ENCODE measurements around the gene USO1. TPM values are rescaled to one million over a fixed set of nuclear protein-coding genes. Genes with fewer than 3 reads are reported as not detected.

USO1 gene
- total and polyA plus RNA-seq, 4 experiments from 2014 or later: 31.9 to 49.4 (median 42.0) TPM

- no peaks in the 10 kb centered on the region for H3K36me3 Mint-ChIP-seq
- POLR2A ChIA-PET (ENCODE audit: partially characterized antibody): no interaction called here
- intact Hi-C loops (cut with micrococcal nuclease): no loop called here
- CTCF ChIA-PET (ENCODE audit: partially characterized antibody): interaction anchor here (5.1 kb wide), 1 partner anchor 17 kb away, joined by 18 read pairs; no protein-coding TSS in a partner anchor
- peaks cover 0 to 2% (median 0%) of the 10 kb centered on the region in 8 donors for H3K9me3 Mint-ChIP-seq
- Histone ChIP-seq H3K27me3 (ENCODE audit: insufficient read depth, low read length) (no peaks in the 10 kb centered on the region), H3K4me1 (ENCODE audit: insufficient read depth, low read length) (no peaks in the 10 kb centered on the region), H3K27ac (ENCODE audit: low read depth, low read length) (no peak overlapping the region), H3K36me3 (ENCODE audit: insufficient read depth, low read length) (no peaks in the 10 kb centered on the region), H3K9me3 (ENCODE audit: control insufficient read depth in 1 of 2, low read length in 2 of 2) (no peaks in the 10 kb centered on the region), H3K4me3 (ENCODE audit: low read length in 2 of 2) (no peak overlapping the region)
- H3K27ac Mint-ChIP-seq: no peak overlapping the region
- H3K4me1 Mint-ChIP-seq: no peaks in the 10 kb centered on the region
- H3K27me3 Mint-ChIP-seq: no peaks in the 10 kb centered on the region
- no peak overlapping the region for H3K4me3 Mint-ChIP-seq
- DNase-seq: no peak
These were observed 106.5 kb downstream of the USO1 start for GRCh38 chr4:75830906-75831305.

GRCh38 chr4:75831856-75832405 lies 107.6 kb downstream of the USO1 start:
- peaks cover 0 to 2% (median 0%) of the 10 kb centered on the region in 8 donors for H3K9me3 Mint-ChIP-seq
- Histone ChIP-seq H3K36me3 (ENCODE audit: insufficient read depth, low read length) (no peaks in the 10 kb centered on the region), H3K4me3 (ENCODE audit: low read length in 2 of 2) (no peak overlapping the region), H3K27me3 (ENCODE audit: insufficient read depth, low read length) (no peaks in the 10 kb centered on the region), H3K9me3 (ENCODE audit: control insufficient read depth in 1 of 2, low read length in 2 of 2) (no peaks in the 10 kb centered on the region), H3K4me1 (ENCODE audit: insufficient read depth, low read length) (no peaks in the 10 kb centered on the region), H3K27ac (ENCODE audit: low read depth, low read length) (no peak overlapping the region)
- intact Hi-C loops (cut with micrococcal nuclease): no loop called here
- ChIA-PET POLR2A (ENCODE audit: partially characterized antibody) (no interaction called here), CTCF (ENCODE audit: partially characterized antibody) (interaction anchor here (1.3 to 5.1 kb wide), 2 partner anchors 16 to 261 kb away, joined by 3 to 18 read pairs; no protein-coding TSS in a partner anchor)
- no peak for DNase-seq
- H3K4me3 Mint-ChIP-seq: no peak overlapping the region
- H3K4me1 Mint-ChIP-seq: no peaks in the 10 kb centered on the region
- no peaks in the 10 kb centered on the region for H3K27me3 Mint-ChIP-seq
- H3K36me3 Mint-ChIP-seq: no peaks in the 10 kb centered on the region
- no peak overlapping the region for H3K27ac Mint-ChIP-seq

GRCh38 chr4:75834095-75834771 lies 109.9 kb downstream of the USO1 start:
- POLR2A ChIA-PET (ENCODE audit: partially characterized antibody): no interaction called here
- H3K36me3 ChIP-seq (ENCODE audit: insufficient read depth, low read length): no peaks in the 10 kb centered on the region
- Mint-ChIP-seq H3K9me3 (peaks cover 0 to 2% (median 0%) of the 10 kb centered on the region in 8 donors), H3K27ac (peak overlapping the region in 1 of 7 donors; percentile 12), H3K27me3 (no peaks in the 10 kb centered on the region), H3K4me1 (peaks cover 0 to 2% (median 0%) of the 10 kb centered on the region in 4 donors), H3K36me3 (no peaks in the 10 kb centered on the region), H3K4me3 (no peak overlapping the region)
- CTCF ChIA-PET (ENCODE audit: partially characterized antibody): interaction anchor here (5.1 kb wide), 1 partner anchor 14 kb away, joined by 18 read pairs; no protein-coding TSS in a partner anchor
- no peaks in the 10 kb centered on the region for H3K9me3 ChIP-seq (ENCODE audit: control insufficient read depth in 1 of 2, low read length in 2 of 2)
- no peaks in the 10 kb centered on the region for H3K27me3 ChIP-seq (ENCODE audit: insufficient read depth, low read length)
- H3K4me1 ChIP-seq (ENCODE audit: insufficient read depth, low read length): no peaks in the 10 kb centered on the region
- no peak for DNase-seq
- no peak overlapping the region for H3K27ac ChIP-seq (ENCODE audit: low read depth, low read length)
- H3K4me3 ChIP-seq (ENCODE audit: low read length in 2 of 2): no peak overlapping the region
- intact Hi-C loops (cut with micrococcal nuclease): no loop called here

GRCh38 chr4:75834772-75835154 lies 110.4 kb downstream of the USO1 start:
- no peak for DNase-seq
- H3K27me3 Mint-ChIP-seq: no peaks in the 10 kb centered on the region
- peaks cover 0 to 2% (median 0%) of the 10 kb centered on the region in 4 donors for H3K4me1 Mint-ChIP-seq
- H3K27me3 ChIP-seq (ENCODE audit: insufficient read depth, low read length): no peaks in the 10 kb centered on the region
- no peak overlapping the region for H3K4me3 Mint-ChIP-seq
- CTCF ChIA-PET (ENCODE audit: partially characterized antibody): interaction anchor here (5.1 kb wide), 1 partner anchor 13 kb away, joined by 18 read pairs; no protein-coding TSS in a partner anchor
- H3K9me3 Mint-ChIP-seq: peaks cover 0 to 2% (median 0%) of the 10 kb centered on the region in 8 donors
- H3K27ac Mint-ChIP-seq: no peak overlapping the region
- no peak overlapping the region for H3K4me3 ChIP-seq (ENCODE audit: low read length in 2 of 2)
- H3K27ac ChIP-seq (ENCODE audit: low read depth, low read length): no peak overlapping the region
- H3K9me3 ChIP-seq (ENCODE audit: control insufficient read depth in 1 of 2, low read length in 2 of 2): no peaks in the 10 kb centered on the region
- POLR2A ChIA-PET (ENCODE audit: partially characterized antibody): no interaction called here
- H3K4me1 ChIP-seq (ENCODE audit: insufficient read depth, low read length): no peaks in the 10 kb centered on the region
- intact Hi-C loops (cut with micrococcal nuclease): no loop called here
- H3K36me3 Mint-ChIP-seq: no peaks in the 10 kb centered on the region
- H3K36me3 ChIP-seq (ENCODE audit: insufficient read depth, low read length): no peaks in the 10 kb centered on the region

- no peaks in the 10 kb centered on the region for H3K27me3 ChIP-seq (ENCODE audit: insufficient read depth, low read length)
- H3K4me3 Mint-ChIP-seq: no peak overlapping the region
- no peaks in the 10 kb centered on the region for H3K36me3 Mint-ChIP-seq
- no peak overlapping the region for H3K27ac Mint-ChIP-seq
- peaks cover 0 to 2% (median 0%) of the 10 kb centered on the region in 4 donors for H3K4me1 Mint-ChIP-seq
- no peaks in the 10 kb centered on the region for H3K9me3 ChIP-seq (ENCODE audit: control insufficient read depth in 1 of 2, low read length in 2 of 2)
- CTCF ChIA-PET (ENCODE audit: partially characterized antibody): interaction anchor here (0.9 kb wide), 1 partner anchor 211 kb away, joined by 3 read pairs; no protein-coding TSS in a partner anchor
- POLR2A ChIA-PET (ENCODE audit: partially characterized antibody): no interaction called here
- H3K36me3 ChIP-seq (ENCODE audit: insufficient read depth, low read length): no peaks in the 10 kb centered on the region
- H3K4me1 ChIP-seq (ENCODE audit: insufficient read depth, low read length): no peaks in the 10 kb centered on the region
- no peaks in the 10 kb centered on the region for H3K27me3 Mint-ChIP-seq
- H3K9me3 Mint-ChIP-seq: no peaks in the 10 kb centered on the region
- no peak overlapping the region for H3K27ac ChIP-seq (ENCODE audit: low read depth, low read length)
- no peak overlapping the region for H3K4me3 ChIP-seq (ENCODE audit: low read length in 2 of 2)
- no peak for DNase-seq
- intact Hi-C loops (cut with micrococcal nuclease): no loop called here
These were observed 117.5 kb downstream of the USO1 start for GRCh38 chr4:75841641-75842520.

- POLR2A ChIA-PET (ENCODE audit: partially characterized antibody): no interaction called here
- Mint-ChIP-seq H3K9me3 (no peaks in the 10 kb centered on the region), H3K4me1 (peaks cover 0 to 2% (median under 1%) of the 10 kb centered on the region in 4 donors), H3K4me3 (no peak overlapping the region), H3K36me3 (no peaks in the 10 kb centered on the region), H3K27ac (no peak overlapping the region), H3K27me3 (peaks cover 0 to 2% of the 10 kb centered on the region in 2 donors)
- Histone ChIP-seq H3K27me3 (ENCODE audit: insufficient read depth, low read length) (no peaks in the 10 kb centered on the region), H3K9me3 (ENCODE audit: control insufficient read depth in 1 of 2, low read length in 2 of 2) (no peaks in the 10 kb centered on the region), H3K36me3 (ENCODE audit: insufficient read depth, low read length) (no peaks in the 10 kb centered on the region), H3K4me1 (ENCODE audit: insufficient read depth, low read length) (no peaks in the 10 kb centered on the region), H3K4me3 (ENCODE audit: low read length in 2 of 2) (no peak overlapping the region), H3K27ac (ENCODE audit: low read depth, low read length) (no peak overlapping the region)
- intact Hi-C loops (cut with micrococcal nuclease): no loop called here
- CTCF ChIA-PET (ENCODE audit: partially characterized antibody): interaction anchor here (1.2 kb wide), 1 partner anchor 272 kb away, joined by 3 read pairs; no protein-coding TSS in a partner anchor
- no peak for DNase-seq
These were observed 119.2 kb downstream of the USO1 start for GRCh38 chr4:75843596-75843995.

GRCh38 chr4:75844151-75844662 lies 119.8 kb downstream of the USO1 start:
- Mint-ChIP-seq H3K9me3 (no peaks in the 10 kb centered on the region), H3K4me1 (peaks cover 0 to 2% (median under 1%) of the 10 kb centered on the region in 4 donors), H3K4me3 (no peak overlapping the region), H3K27ac (no peak overlapping the region), H3K27me3 (peaks cover 0 to 2% of the 10 kb centered on the region in 2 donors), H3K36me3 (no peaks in the 10 kb centered on the region)
- H3K4me1 ChIP-seq (ENCODE audit: insufficient read depth, low read length): no peaks in the 10 kb centered on the region
- no peaks in the 10 kb centered on the region for H3K36me3 ChIP-seq (ENCODE audit: insufficient read depth, low read length)
- intact Hi-C loops (cut with micrococcal nuclease): no loop called here
- POLR2A ChIA-PET (ENCODE audit: partially characterized antibody): no interaction called here
- no peaks in the 10 kb centered on the region for H3K27me3 ChIP-seq (ENCODE audit: insufficient read depth, low read length)
- no peak overlapping the region for H3K4me3 ChIP-seq (ENCODE audit: low read length in 2 of 2)
- H3K27ac ChIP-seq (ENCODE audit: low read depth, low read length): no peak overlapping the region
- CTCF ChIA-PET (ENCODE audit: partially characterized antibody): interaction anchor here (0.6 to 1.2 kb wide), 2 partner anchors 51 to 273 kb away, joined by 3 read pairs; no protein-coding TSS in a partner anchor
- H3K9me3 ChIP-seq (ENCODE audit: control insufficient read depth in 1 of 2, low read length in 2 of 2): no peaks in the 10 kb centered on the region
- DNase-seq: no peak

All from CD4-positive, alpha-beta memory T cell (primary cell).